ENCODE measurements around the gene MCTP2. TPM values are rescaled to one million over a fixed set of nuclear protein-coding genes. Genes with fewer than 3 reads are reported as not detected.
"Not testable (repeated sequence)": the region's sequence is repeated elsewhere in the genome, so short reads cannot be mapped to it uniquely, and the experiment has no call there.

The MCTP2 gene
- polyA plus RNA-seq, 4 donors, result 18.4 to 20.4 (median 19.5) TPM

DNA sequence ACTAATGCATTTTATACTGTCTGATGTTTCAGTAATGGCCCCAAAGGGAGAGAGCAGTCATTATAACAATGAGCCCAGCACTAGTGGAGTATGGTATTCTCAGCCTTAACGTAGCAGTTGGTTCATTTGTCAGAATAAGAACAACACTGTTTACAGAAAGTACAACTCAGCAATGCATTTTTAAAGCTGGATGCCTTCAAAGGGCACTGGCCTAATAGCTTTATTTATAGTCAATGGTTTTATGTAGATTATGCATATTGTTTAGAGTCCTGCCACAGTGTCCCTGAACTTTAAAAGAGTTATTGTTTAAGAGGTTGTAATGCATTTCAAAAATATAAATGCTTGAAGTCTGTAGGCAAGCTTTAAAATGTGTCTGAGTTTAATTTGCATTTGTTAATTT lies 211.1 kb downstream of the MCTP2 start:
- no peak for DNase-seq (ENCODE audit: low read depth in 4 of 4, low spot score in 3 of 4)

DNA sequence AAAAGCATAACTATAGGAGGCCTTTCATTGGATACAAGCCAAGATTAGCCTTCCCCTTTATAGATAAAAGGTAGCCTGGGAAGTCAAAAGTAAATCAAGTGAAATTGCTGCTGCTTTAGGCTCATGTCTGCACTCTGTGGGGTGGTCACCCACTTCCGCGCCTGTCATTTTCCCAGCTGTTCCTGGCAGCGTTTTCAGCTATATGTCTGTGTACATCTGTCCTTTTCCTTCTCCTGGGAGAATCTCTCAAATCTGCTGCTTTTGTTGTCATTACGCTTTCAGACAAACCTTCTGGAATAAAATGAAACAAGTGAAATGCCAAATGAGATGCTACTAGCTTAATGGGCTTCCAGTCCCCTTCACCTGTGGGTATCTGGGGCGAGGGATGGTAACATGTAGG lies 211.8 kb downstream of the MCTP2 start:
- DNase-seq (ENCODE audit: low read depth in 4 of 4, low spot score in 3 of 4), result no peak

DNA sequence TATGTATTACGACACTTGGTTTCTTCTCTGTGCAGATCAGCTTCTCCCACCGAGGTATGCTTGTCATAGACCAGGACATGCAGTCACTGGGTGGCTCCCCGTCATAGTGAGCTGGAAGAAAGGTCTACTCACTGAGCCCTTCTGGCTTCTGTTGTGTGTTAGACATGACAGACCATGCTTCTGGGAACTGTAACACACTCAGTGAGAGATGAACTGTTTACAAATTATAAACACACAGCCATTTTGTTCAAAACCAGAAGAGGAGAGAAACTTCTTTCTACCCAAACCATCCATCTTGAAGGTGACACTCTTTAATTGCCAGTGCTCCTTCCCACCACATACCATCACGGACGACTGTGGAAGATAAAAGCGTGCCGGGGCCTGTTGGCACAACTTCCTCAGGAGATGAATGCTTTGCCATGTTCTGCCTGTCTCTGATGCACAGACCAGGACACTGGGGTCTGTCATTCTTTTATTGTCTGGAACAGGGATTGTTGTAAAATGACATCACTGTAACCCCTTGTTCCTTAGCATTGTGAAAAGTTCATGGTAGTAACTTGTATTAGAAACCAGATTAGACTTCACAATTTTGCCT lies 214.3 kb downstream of the MCTP2 start:
- DNase-seq (ENCODE audit: low read depth in 4 of 4, low spot score in 3 of 4), result no peak

DNA sequence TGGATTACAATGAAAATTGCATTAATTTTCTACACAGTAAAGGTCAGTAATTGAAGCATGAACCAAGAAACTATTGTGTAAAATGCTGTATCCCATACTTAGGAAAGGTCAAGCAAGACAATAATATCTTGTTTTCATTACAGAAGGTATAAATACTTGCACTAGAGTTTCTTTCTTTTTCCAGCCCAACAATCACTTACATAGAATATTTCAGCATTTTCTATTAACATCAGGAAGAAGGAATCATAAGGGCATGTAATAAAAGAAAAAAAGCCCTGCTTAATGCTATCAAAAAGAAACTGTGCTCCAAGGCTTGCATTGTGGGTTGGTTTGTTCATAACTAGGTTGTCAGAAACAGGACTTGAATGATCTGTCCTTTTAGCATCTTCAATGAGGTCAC lies 215.1 kb downstream of the MCTP2 start:
- no peak for DNase-seq (ENCODE audit: low read depth in 4 of 4, low spot score in 3 of 4)

DNA sequence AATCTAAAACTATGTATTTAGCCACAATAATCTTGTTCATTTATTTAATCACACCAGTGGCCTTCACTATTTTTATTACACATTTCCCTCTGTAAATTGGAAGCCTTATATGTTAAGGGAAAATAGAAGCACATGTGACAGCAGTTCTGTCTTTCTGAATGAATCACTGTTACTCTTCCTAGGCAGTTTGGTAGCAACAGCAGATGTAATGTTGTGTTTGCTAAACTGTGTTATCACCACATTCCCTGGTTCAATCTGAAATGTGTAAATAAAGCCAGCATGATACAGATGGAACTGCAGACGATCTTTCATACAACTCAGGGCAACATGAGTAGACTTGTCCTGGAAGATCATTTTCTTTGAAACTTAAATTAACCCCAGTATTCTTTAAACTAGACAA lies 220.1 kb downstream of the MCTP2 start:
- no peak for DNase-seq (ENCODE audit: low read depth in 4 of 4, low spot score in 3 of 4)

DNA sequence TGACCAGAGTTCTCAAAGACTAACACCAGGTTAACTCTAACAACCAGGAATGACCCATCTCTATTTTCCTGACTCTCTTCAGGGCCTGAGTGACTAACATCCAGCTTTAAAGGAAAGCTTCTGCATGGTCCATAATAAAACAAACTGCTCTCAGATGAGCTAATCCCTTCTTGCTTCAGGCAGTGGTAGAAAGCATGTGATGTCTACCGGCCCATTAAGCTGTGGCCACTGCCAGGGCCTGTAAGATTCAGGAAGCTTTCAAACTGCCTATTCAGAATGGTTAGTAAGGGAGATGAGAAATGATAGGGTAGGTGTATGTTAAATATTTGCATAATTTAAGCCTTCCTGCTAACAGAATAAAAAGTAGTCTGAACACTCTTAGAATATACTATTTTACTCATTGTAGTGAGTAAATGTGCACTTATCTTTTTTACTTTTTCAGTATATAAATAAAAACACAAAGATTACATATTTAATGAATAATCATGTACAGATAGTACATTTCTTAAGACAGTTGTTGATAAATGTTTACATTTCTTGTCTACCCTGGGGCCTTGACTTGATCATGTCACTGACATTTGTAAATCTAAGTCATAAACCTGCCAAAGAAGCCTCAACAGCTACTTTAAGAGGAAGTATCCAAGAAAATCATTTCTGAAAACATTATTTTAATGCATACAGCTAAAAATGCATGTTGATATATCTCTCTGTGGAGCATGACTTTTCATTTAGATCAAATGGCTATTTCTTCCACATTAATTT lies 222.0 kb downstream of the MCTP2 start:
- no peak for DNase-seq (ENCODE audit: low read depth in 4 of 4, low spot score in 3 of 4)

DNA sequence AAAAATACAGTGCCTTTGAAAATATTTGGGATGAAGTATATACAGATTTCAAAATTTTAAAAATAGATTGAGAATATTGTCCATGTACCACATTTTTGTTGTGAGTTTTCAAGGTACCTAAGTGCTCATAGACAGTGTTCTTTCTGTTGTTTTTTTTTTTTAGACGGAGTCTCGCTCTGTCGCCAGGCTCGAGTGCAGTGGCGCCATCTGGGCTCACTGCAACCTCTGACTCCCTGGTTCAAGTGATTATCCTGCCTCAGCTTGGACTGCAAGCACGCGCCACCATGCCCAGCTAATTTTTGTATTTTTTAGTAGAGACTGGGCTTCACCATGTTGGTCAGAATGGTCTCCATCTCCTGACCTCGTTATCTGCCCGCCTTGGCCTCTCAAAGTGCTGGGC lies 223.9 kb downstream of the MCTP2 start:
- no peak for DNase-seq (ENCODE audit: low read depth in 4 of 4, low spot score in 3 of 4)

DNA sequence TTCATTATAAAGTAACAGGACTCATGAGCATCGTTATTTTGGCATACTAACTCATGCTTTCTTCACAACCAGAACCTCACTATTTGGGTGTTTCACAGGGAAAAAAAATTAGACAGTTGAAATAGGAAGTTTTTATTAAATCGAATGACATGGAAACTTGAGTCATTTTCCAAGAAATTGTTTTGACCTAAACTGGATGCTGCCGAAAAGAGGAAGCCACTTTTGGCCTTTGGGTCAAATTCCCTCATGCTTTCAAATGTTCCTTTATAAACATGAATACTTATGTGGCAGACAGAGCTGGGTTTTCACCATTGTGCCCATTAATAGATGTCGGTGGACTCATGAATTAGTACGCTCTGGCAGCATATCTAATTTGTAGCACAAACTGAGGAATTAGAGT lies 224.9 kb downstream of the MCTP2 start:
- DNase-seq (ENCODE audit: low read depth in 4 of 4, low spot score in 3 of 4), result no peak

DNA sequence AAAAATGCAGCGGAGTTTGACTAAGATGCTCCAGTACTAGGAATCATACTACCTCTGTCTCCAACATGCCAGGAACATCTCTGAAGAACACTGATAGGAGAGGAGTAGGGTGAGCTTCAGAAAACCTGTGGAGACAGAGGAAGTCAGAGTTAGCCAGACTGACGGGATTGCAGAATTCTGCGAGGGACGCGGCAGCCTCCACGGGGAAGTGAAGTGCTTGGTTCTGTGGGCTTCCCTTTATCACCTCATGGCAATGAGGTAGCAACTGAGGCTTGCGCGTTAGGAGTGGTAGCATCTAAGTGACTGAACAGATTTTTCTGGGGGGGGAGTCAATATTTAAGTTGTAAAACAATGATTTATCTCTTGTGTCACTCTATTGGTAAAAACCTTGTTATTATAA lies 226.3 kb downstream of the MCTP2 start:
- DNase-seq (ENCODE audit: low read depth in 4 of 4, low spot score in 3 of 4), result no peak

DNA sequence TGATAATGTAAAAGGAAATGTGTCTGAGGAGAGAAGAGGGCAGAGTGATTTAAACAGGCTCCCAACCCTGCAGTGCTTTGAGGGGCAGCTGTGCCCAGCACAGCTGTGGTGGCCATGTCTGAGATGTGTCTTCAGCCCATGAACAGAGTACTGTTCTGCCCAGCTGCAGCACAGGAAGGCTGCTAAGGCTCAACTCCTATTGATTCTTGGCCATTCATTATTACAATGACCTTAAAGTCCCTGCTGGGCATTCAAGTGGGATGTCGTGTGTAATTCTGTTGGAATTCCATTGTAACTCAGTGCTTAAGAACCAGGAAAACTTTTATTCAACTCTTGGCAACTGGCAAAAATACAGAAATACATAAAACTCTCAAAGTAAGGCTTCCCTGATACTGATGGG lies 229.3 kb downstream of the MCTP2 start:
- DNase-seq (ENCODE audit: low read depth in 4 of 4, low spot score in 3 of 4), result no peak

DNA sequence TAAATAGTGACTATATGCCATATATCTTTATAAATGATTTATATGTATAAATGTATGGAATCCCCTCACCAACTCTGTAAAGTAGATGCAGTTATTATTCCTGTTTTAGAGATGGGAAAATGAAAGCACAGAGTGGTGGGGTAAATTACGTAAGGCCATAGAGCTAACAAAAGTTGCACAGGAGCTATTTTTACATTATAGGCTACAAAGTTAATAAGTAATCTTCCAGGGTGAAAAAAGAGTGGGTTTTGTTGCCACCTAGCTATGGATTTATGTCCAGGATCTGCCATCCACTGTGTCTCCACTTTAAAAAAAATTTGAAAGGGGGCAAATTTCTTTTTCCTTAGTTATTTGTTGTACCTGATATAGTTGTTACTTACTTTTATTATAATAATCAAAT lies 235.7 kb downstream of the MCTP2 start:
- no peak for DNase-seq (ENCODE audit: low read depth in 4 of 4, low spot score in 3 of 4)

DNA sequence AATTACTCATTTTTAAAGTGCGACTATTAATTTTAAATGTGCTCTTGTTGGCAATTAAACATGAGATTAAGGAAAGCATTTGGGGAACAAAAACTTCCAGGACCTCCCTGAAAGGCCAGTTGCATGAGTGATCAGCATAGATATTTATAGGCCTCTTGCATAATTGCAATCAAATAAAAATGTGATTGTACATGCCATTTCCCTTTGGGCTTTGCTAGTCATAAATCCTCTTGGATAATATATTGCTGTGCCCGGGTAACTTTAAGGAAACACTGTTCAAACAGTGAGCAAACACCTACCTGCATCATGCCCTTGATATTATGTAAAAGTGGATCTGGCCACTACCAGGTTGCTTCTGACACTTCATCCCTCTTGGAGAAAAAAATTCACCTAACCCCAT lies 239.1 kb downstream of the MCTP2 start:
- DNase-seq (ENCODE audit: low read depth in 4 of 4, low spot score in 3 of 4), result no peak

DNA sequence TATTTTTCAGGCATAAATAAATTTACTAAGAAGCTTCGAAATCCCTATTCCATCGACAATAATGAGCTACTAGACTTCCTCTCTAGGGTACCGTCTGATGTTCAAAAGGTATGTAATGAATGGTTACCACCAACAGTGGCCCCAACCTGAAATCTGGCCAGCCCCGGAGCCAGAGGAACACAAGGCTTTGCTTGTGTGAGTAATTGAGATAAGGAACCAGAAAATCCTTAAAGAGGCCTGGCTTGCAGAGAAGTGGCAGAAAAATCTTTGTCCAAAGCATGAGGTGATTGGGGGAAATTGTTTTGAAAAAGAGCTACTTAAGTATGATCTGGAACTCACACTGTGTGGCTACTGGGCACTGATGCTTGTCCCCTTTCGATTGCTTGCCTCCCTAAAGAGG lies 245.3 kb downstream of the MCTP2 start:
- no peak for DNase-seq (ENCODE audit: low read depth in 4 of 4, low spot score in 3 of 4)

DNA sequence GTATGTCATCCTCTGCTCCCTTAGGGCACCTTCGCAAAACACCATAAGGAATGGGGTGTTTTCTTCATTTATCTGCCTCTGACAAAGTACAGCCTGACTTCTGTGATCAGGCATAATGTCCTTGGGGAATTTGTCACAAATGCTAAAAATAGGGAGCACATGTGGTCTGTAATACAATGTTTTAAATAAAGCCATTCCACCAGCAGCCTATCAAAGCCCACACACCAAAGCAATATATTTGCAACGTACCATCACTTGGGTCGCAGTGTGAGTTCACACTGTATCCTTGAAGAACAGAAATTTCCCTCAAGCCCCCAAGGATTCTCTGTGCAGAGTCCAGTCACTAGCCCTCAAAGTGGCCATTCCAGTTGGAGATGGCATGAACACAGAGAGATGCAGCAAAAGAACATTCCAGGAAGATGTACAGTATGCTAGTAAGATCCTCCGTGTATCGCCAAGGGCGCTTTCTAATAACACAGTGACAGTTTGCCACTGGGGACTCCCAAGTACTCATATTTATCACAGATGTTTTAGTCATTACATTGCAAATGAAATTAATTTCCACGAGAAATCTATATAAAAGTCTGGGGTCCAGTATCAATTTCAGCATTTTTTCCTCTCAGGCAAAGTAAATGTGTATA lies 246.7 kb downstream of the MCTP2 start:
- no peak for DNase-seq (ENCODE audit: low read depth in 4 of 4, low spot score in 3 of 4)

DNA sequence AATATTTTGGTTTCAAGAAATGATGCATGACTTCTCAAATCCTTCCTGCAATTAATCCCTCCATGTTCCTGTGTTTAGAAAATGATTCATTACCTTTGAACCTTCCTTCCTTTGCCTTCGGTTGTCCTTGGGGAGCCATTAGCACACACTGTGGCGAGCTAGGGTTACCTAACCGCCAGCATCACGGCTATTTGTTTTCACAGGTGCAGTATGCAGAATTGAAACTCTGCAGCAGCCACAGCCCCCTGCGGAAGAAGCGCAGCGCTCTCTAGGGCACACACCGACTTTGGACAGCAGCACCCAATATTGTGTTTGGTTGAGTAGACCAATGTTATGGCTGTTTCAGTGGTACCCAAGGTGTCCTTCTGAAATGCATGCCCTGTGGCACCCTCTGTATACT lies 247.4 kb downstream of the MCTP2 start:
- no peak for DNase-seq (ENCODE audit: low read depth in 4 of 4, low spot score in 3 of 4)

DNA sequence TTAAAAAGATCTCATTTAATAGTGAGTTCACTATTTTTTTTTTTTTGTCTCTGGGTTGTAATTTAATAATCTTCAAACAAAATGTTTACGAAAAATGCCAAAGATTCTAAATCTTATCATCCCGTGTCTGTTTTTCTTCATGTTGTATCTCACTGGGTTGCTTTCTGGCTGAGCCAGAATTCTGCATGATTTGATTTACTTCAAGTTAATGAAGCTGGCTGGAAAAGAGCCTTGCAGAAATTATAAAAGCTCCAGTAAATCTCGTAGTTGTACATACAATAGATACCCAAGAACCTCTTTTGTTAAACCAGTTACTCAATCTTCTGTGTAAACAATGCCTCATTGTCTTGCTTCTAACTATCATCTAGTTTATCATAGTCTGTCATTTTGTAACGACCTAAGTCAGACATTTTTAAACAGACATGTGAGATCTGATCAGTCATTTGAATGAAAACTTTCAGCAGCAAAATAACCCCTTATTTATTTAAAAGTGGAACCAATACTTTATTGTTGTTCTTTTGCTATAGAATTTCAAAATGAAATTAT lies 249.0 kb downstream of the MCTP2 start:
- DNase-seq (ENCODE audit: low read depth in 4 of 4, low spot score in 3 of 4), result no peak

DNA sequence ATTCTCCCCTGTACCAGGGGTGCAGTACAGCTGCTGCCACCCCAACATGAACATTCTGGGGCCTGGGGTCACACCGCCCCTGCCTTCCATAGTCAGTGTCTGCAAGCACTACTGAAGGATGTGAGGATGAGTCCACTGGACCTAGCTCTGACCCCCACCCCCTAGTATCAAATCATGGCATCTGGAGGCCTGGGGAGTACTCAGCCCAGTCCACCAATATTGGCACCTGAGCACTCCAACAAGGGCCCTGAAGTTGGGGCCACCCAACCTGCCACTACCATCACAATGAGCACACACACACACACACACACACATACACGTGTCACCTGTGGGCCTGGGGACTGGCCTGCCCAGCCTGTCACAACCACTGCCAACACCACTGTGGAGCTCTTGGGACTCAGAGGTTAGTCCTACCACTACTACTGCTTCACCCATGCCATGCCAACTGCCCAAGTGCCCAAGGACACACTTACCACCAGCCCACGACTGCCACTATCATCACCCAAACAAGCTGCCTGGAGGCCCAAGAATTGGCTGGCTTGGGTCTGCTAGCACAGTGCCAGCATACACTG lies 253.9 kb downstream of the MCTP2 start:
- no peak for DNase-seq (ENCODE audit: low read depth in 4 of 4, low spot score in 3 of 4)

DNA sequence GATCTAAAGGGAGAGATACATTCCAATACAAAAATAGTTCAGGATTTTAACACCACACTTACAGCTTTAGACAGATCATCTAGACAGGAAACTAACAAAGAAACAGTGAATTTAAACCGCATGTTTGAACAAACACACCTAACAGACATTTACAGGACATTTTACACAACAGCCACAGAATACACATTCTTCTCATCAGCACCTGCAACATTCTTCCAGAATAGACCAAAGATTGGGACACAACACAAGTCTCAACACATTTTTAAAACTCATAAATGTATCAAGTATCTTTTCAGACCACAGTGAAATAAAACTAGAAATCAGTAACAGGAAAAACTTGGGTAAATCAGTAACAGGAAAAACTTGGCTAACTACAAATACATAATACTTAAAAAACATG lies 256.3 kb downstream of the MCTP2 start:
- DNase-seq (ENCODE audit: low read depth in 4 of 4, low spot score in 3 of 4), result no peak

DNA sequence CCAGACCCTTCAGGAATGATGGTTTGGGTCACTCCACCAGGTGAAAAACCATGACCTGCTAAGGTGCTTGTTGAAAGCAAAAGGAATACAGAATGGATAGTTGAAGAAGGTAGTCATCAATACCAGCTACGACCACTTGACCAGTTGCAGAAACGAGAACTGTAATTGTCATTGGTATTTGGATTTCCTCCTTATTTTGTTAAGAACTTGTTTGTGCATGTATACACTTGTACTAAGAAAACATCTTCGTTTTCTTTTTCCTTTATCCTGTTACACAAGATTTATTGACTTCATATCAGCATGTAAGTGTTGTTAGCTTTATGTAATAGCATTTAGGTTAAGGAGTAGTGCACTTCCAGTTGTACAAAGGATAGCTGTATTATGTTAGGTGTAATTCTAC lies 261.8 kb downstream of the MCTP2 start:
- DNase-seq (ENCODE audit: low read depth in 4 of 4, low spot score in 3 of 4), result no peak

DNA sequence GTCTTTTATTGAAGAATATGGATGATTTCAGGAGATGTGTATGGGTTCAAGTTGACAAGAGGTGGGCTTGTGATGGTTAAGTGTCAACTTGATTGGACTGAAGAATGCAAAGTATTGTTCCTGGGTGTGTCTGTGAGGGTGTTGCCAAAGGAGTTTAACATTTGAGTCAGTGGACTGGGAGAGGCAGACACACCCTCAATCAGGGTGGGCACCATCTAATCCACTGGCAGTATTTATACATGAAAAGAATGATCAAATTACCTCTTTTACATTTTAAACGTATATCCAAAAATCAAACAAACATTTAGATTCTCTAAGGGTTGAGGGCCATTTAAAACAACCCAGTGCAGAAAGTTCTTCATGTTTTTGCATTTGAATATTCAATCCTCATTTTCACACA lies 262.2 kb downstream of the MCTP2 start:
- not testable (repeated sequence) for DNase-seq (ENCODE audit: low read depth in 4 of 4, low spot score in 3 of 4)

DNA sequence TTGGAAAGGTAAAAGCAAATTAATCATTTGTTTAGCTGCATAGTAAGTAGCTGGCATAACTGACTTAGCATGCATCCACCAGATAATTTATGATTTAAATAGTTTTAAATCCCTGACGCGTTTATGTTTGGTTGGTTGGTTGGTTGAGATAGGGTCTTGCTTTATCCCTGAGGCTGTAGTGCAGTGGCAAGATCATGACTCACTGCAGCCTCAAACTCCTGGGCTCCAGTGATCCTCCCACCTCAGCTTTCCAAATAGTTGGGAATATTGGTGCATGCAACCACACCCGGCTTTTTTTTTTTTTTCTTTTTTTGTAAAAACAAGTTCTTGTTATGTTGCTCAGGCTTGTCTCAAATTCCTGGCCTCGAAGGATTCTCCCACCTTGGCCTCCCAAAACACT lies 263.4 kb downstream of the MCTP2 start:
- no peak for DNase-seq (ENCODE audit: low read depth in 4 of 4, low spot score in 3 of 4)

DNA sequence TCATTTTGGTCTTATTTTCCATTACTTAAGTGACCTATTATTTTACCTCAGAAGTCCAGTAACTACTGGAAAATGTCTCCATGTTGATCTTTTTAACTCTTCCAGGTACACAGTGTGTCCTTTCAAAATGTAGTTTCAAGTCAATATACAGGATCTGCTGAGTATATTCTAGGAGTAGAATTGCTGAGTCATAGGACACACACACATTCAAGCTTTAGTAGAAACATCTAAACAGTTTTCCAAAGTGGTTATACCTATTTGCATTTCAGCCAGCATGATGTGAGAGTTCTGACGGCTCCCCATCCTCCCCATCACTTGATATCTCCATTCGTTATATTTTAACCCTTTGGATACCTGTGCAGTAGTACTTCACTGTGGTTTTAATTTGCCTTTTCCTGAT lies 271.9 kb downstream of the MCTP2 start:
- no peak for DNase-seq (ENCODE audit: low read depth in 4 of 4, low spot score in 3 of 4)
